ENCODE results near the gene YPEL2.
A peak's percentile ranks its signal among the peaks of the same experiment; 100 is the strongest.

Gene YPEL2

GRCh38 chr17:59355030-59355701 lies 23.7 kb downstream of the YPEL2 start:
- DNase-seq (ENCODE audit: low read depth, low spot score): no peak
- no peak overlapping the region for H3K4me3 ChIP-seq (ENCODE audit: low read length)

DNA sequence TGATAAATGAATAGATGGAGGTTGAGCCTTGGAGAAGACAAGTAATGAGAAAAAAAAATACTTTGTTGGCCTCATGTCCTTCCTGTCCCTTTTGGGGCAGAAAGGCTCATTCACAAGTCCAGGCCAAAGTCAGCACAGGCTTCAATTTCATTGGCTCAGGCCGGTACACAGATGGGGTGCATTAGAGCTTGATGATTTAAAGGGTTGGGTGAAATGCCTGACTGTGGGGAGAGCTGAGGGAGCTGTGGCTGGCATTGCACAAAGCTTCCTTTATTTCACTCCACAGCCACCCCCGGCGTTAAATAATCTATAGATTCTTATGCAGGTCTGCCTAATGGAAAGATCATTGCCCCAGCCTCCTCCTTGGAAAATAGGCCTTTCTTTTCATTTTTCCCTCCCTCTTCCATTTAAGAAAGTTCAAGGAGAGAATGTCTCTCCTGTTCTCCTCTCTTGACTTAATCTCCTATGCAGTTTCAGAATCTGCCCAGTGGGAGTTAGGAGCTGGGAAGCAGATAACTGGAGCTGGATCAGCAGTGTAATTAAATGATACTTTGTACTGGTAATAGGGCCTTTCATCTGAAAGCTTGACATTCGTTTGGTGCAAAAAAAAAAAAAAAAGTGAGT lies 24.4 kb downstream of the YPEL2 start:
- DNase-seq (ENCODE audit: low read depth, low spot score): no peak
- no peak overlapping the region for H3K4me3 ChIP-seq (ENCODE audit: low read length)

DNA sequence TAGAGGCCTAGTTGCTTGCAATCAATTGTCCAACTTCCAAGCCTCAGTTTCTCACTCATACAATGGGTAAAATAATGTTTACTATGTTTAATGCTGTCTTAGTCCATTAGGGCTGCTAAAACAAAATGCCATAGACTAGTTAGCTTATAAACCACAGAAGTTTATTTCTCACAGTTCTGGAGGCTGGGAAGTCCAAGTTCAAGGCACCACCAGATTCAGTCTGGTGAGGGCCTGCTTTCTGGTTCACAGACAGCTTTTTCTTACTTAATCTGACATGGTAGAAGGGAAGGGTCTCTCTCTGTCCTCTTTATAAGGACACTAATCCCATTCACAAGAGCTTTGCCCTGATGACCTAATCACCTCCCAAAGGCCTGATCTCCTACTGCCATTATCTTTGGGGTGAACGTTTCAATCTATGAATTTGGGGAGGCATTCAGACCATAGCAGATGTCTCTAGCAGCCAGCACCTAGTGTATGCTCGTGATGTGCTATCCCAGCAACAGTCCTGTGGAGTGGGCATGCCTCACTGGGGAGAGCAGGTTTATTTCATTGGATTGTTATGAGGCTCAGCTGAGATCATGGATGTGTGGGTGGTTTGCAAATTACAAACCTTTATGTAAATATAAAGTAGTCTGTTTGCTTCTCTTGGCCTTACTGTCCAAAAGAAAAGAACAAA lies 25.2 kb downstream of the YPEL2 start:
- H3K4me3 ChIP-seq (ENCODE audit: low read length): no peak overlapping the region
- no peak for DNase-seq (ENCODE audit: low read depth, low spot score)

- no peak for DNase-seq (ENCODE audit: low read depth, low spot score)
- H3K4me3 ChIP-seq (ENCODE audit: low read length): no peak overlapping the region
Observed at GRCh38 chr17:59357219-59357697, 25.8 kb downstream of the YPEL2 start.

- no peak overlapping the region for H3K4me3 ChIP-seq (ENCODE audit: low read length)
- DNase-seq (ENCODE audit: low read depth, low spot score): no peak
Observed at GRCh38 chr17:59357929-59358328, 26.5 kb downstream of the YPEL2 start.

GRCh38 chr17:59361386-59361785 lies 29.9 kb downstream of the YPEL2 start:
- DNase-seq (ENCODE audit: low read depth, low spot score): no peak
- no peak overlapping the region for H3K4me3 ChIP-seq (ENCODE audit: low read length)

- no peak overlapping the region for H3K4me3 ChIP-seq (ENCODE audit: low read length)
- peak; percentile 46 for DNase-seq (ENCODE audit: low read depth, low spot score)
Observed at GRCh38 chr17:59361916-59362810, 30.7 kb downstream of the YPEL2 start.

GRCh38 chr17:59362811-59363205 lies 31.4 kb downstream of the YPEL2 start:
- H3K4me3 ChIP-seq (ENCODE audit: low read length): no peak overlapping the region

DNA sequence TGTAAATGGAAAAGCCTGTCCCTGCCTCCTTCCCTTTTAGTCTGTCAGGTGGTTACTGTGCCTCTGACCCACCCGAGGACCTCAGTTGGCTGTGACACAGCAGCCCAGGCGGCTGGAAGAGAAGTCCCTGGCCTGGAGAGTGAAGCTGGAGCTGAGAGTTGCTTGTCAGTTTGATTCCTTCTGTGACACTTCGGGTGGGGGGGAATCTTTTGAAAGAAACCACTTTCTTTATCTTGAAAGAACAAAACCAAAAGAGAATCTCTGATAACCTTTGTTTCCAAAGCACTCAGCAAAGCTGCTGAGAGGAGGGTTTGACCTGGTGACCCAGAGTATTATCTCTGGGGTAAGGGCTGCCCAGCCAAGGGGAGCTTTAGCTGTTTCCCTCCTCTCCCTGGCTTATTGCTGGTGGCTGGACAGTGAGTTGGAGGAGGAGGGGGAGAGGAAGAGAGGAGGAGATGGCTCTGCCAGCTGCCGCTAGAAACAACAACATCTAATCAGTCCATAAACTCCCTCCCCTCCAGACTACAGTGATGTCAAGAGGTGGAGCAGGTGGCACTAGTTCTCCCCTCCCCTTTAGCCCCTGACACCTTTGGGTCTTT lies 34.0 kb downstream of the YPEL2 start:
- H3K4me3 ChIP-seq (ENCODE audit: low read length): no peak overlapping the region
- no peak for DNase-seq (ENCODE audit: low read depth, low spot score)

More at GRCh38 chr17:59362811-59363205, 31.4 kb downstream of the YPEL2 start:
- DNase-seq (ENCODE audit: low read depth, low spot score): no peak

DNA sequence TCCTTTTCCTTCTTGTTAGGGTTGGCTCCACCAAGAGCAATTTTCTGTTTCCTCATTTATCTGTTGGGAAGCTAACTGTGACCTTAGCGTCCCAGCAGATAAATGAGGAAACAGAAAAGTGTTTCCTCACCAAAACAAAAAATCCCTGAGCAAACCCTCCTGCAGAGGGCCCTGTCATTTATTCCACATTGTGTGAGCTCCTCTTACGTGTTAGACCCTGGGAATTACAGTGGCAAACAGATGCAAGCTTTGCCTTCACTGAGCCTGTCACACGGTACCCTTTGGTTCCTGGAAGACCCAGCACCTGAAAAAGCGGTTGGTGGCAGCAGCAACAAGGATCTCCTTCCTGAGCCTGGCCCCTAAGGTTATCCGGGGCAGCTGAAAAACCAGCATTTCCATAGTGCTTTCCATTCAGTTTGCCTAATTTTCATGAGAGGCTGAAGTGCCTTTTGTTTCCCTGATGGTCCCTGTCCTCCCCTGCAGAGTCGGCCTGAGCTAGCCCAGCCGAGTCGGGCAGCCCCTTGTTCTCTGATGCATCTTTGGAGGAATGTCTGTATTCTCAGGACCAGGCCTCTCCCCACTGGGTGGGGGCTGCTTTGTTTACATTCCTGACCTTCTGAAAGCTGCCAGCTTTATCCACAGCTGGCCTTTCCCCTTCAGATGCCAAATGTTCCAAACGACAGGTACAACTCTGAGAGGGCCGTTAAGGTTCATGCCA lies 34.7 kb downstream of the YPEL2 start:
- no peak overlapping the region for H3K4me3 ChIP-seq (ENCODE audit: low read length)
- no peak for DNase-seq (ENCODE audit: low read depth, low spot score)

- DNase-seq (ENCODE audit: low read depth, low spot score): no peak
- H3K4me3 ChIP-seq (ENCODE audit: low read length): no peak overlapping the region
Observed at GRCh38 chr17:59366773-59367656, 35.6 kb downstream of the YPEL2 start.

GRCh38 chr17:59367657-59368045 lies 36.2 kb downstream of the YPEL2 start:
- H3K4me3 ChIP-seq (ENCODE audit: low read length): no peak overlapping the region
- no peak for DNase-seq (ENCODE audit: low read depth, low spot score)

- no peak overlapping the region for H3K4me3 ChIP-seq (ENCODE audit: low read length)
- no peak for DNase-seq (ENCODE audit: low read depth, low spot score)
Observed at GRCh38 chr17:59368218-59368857, 36.9 kb downstream of the YPEL2 start.

DNA sequence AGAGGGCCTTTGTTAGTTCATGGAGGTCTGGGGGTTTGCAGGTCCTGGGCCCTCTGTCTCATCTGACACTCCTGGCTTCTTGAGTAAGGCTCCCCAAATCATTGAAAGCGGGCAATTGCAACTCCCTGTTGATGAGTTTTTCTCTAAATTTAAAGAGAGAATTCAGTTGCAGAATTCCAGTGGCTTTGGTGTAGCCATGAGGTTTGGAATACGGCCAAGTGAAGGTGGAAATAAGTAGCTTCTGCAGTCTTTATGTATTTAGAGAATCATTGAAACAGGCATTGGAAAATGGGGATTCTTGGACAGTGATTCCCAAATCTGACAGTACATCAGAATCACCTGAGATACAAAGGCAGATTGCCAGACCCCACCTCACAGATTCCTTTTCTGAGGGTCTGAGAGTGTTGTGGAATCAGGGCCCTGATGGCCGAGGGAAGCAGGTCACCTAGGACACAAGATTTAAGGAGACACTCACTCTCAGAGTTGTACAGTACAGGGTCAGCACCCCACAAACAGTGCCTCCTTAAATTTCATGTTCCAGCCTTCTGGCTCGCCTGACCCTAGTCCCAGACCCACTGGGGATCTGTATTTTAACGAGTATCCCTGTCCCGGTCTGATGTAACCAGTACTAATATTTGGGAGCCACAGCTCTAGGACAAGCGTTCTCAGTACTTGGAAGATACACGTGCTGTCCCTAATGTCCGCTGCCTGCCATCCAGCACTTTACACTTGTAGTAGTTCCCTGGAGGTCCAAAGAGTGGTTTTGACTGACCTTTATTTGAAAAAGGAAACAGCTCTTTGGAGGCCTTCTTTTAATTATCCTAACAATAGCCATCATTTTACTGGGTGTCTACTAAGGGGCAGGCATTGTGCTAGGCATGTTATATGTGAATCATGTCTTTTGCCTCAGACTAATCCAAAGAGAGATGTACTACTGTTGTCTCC lies 37.8 kb downstream of the YPEL2 start:
- DNase-seq (ENCODE audit: low read depth, low spot score): no peak
- no peak overlapping the region for H3K4me3 ChIP-seq (ENCODE audit: low read length)

DNA sequence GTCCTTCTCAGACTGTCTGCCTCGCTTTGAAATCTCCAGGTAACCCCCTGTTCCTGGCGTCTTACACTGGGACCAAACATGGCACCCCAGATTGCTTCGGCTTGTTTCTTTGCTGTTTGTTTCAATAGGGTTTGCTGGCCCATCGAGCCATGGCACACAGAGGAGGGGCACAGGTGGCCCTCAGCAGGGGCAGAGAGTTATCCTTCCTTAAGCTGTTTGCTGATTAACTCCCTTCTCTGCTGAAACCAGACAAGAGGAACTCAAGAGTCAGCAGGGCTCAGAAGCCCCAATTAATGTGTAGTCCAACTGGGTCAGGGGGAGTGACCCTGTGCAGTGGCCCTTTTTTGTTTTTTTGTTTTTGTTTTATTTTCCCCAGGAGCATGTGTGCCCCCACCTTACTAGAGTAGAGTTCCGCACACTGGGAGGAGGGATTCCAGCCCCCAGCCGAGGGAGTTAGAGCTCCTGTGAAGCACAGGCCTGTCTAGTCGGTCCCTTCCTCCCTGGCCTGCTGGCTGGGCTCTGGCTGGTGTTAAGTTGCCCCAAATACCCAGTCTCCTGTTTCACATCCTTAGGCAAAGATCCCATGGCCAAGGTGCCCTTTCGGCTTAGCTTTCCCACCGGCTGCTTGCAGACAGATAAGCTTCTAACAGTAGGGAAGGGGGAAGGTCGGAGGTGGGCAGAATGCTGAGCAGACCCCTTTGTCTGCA lies 39.3 kb downstream of the YPEL2 start:
- no peak overlapping the region for H3K4me3 ChIP-seq (ENCODE audit: low read length)
- DNase-seq (ENCODE audit: low read depth, low spot score): no peak
